ENCODE results near the gene NRCAM. TPM values are rescaled to one million over a fixed set of nuclear protein-coding genes. Genes with fewer than 3 reads are reported as not detected.

Gene NRCAM
- polyA plus RNA-seq, 1 donor (not counting 4 experiments of a cell fraction or from before 2014, with no cell fraction given): 4.0 TPM

- no peak for DNase-seq (ENCODE audit: low read depth, low spot score)
- H3K9me3 ChIP-seq (ENCODE audit: control insufficient read depth, low read depth, low read length): no peaks in the 10 kb centered on the region
- H3K27ac ChIP-seq (ENCODE audit: control insufficient read depth, insufficient read depth, low read length): no peak overlapping the region
- dilution Hi-C loops (cut with MboI; ENCODE audit: extremely low pct_ligation_motif_present, low sequenced_read_pairs): loop anchor here (25.0 kb wide), 1 partner anchor 305 kb away; no protein-coding TSS in a partner anchor
- no peaks in the 10 kb centered on the region for H3K4me1 ChIP-seq (ENCODE audit: control insufficient read depth, extremely low read depth, insufficient read depth, low read length)
- no peaks in the 10 kb centered on the region for H3K27me3 ChIP-seq (ENCODE audit: control insufficient read depth, extremely low read depth, insufficient read depth, low read length)
- no peak overlapping the region for H3K4me3 ChIP-seq (ENCODE audit: control insufficient read depth in 2 of 3, extremely low read depth in 1 of 3, insufficient read depth in 2 of 3, low read depth in 1 of 3, low read length in 3 of 3)
- no peaks in the 10 kb centered on the region for H3K79me2 ChIP-seq (ENCODE audit: control insufficient read depth, insufficient read depth, low read length)
- peaks cover 1 to 4% of the 10 kb centered on the region in 2 experiments for H3K36me3 ChIP-seq (ENCODE audit: control insufficient read depth in 2 of 2, extremely low read depth in 1 of 2, insufficient read depth in 2 of 2, low read length in 2 of 2)
- no peak overlapping the region for H3K4me2 ChIP-seq (ENCODE audit: control insufficient read depth, extremely low read depth, insufficient read depth, low read depth, low read length)
- no peak overlapping the region for H3K9ac ChIP-seq (ENCODE audit: control insufficient read depth, extremely low read depth, insufficient read depth, low read length)
- H2AFZ ChIP-seq (ENCODE audit: control insufficient read depth, low read length): no peak overlapping the region
- no peaks in the 10 kb centered on the region for H4K20me1 ChIP-seq (ENCODE audit: control insufficient read depth, extremely low read depth, insufficient read depth, low read length)
- TF ChIP-seq, protein P1, sequence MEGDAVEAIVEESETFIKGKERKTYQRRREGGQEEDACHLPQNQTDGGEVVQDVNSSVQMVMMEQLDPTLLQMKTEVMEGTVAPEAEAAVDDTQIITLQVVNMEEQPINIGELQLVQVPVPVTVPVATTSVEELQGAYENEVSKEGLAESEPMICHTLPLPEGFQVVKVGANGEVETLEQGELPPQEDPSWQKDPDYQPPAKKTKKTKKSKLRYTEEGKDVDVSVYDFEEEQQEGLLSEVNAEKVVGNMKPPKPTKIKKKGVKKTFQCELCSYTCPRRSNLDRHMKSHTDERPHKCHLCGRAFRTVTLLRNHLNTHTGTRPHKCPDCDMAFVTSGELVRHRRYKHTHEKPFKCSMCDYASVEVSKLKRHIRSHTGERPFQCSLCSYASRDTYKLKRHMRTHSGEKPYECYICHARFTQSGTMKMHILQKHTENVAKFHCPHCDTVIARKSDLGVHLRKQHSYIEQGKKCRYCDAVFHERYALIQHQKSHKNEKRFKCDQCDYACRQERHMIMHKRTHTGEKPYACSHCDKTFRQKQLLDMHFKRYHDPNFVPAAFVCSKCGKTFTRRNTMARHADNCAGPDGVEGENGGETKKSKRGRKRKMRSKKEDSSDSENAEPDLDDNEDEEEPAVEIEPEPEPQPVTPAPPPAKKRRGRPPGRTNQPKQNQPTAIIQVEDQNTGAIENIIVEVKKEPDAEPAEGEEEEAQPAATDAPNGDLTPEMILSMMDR (optimal IDR thresholded peaks at IDR 0.05 in 1 of 3, IDR thresholded peaks at IDR 0.05 in 1 of 3, conservative IDR thresholded peaks at IDR 0.05 in 1 of 3; ENCODE audit: extremely low read depth in 1 of 3, insufficient read depth in 2 of 3, low read length in 3 of 3): no peak
- TF ChIP-seq EZH2 (IDR thresholded peaks at IDR 0.05; ENCODE audit: low read length): no peak
- no peak for FAIRE-seq
- H3K9me1 ChIP-seq (ENCODE audit: control insufficient read depth, extremely low read depth, insufficient read depth, low read length): no peaks in the 10 kb centered on the region
These were observed 36.5 kb upstream of the NRCAM start for GRCh38 chr7:108492742-108493141.

DNA sequence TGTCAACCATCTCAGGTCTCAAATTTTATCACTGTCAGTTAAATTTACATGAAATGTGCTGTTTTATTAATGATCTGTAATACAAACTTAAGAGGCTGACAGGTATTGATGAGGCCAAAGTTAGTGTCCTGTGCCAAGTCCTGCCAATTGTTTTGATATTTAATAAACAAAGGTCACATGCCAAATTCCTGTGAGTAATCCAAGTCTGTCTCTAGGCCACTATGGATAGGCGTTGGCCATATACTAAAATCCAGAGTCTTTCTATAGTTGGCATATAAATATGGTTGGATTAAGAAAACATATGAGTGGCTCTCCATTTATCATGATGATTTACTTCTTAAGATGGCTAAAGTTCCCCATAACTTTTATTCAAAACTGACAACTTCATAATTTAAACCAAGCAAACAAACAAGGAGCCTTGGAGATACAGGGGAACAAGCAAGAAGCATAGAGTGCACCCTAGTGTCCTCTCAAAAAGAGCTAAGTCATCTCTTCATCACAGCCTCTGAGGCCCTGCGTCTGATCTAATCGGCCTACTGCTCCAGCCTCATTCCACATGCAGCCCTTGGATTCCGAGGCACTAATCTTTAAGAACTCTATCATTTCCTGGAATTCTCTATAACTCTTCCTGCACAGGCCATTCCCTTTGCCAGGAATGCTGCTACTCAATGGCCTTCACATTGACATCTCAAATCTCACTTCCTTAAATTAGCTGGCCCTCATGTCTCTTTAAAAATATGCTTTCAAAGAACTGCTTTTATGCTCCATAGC, 32.7 kb upstream of the NRCAM start:
- Histone ChIP-seq H3K27ac (ENCODE audit: control insufficient read depth, insufficient read depth, low read length) (no peak overlapping the region), H3K79me2 (ENCODE audit: control insufficient read depth, insufficient read depth, low read length) (no peaks in the 10 kb centered on the region), H4K20me1 (ENCODE audit: control insufficient read depth, extremely low read depth, insufficient read depth, low read length) (no peaks in the 10 kb centered on the region), H2AFZ (ENCODE audit: control insufficient read depth, low read length) (no peak overlapping the region), H3K9me3 (ENCODE audit: control insufficient read depth, low read depth, low read length) (no peaks in the 10 kb centered on the region), H3K36me3 (ENCODE audit: control insufficient read depth in 2 of 2, extremely low read depth in 1 of 2, insufficient read depth in 2 of 2, low read length in 2 of 2) (peaks cover 0 to 3% of the 10 kb centered on the region in 2 experiments), H3K4me2 (ENCODE audit: control insufficient read depth, extremely low read depth, insufficient read depth, low read depth, low read length) (no peak overlapping the region), H3K9me1 (ENCODE audit: control insufficient read depth, extremely low read depth, insufficient read depth, low read length) (no peaks in the 10 kb centered on the region), H3K4me1 (ENCODE audit: control insufficient read depth, extremely low read depth, insufficient read depth, low read length) (no peaks in the 10 kb centered on the region), H3K9ac (ENCODE audit: control insufficient read depth, extremely low read depth, insufficient read depth, low read length) (no peak overlapping the region), H3K27me3 (ENCODE audit: control insufficient read depth, extremely low read depth, insufficient read depth, low read length) (no peaks in the 10 kb centered on the region), H3K4me3 (ENCODE audit: control insufficient read depth in 2 of 3, extremely low read depth in 1 of 3, insufficient read depth in 2 of 3, low read depth in 1 of 3, low read length in 3 of 3) (no peak overlapping the region)
- FAIRE-seq: peak; percentile 9
- dilution Hi-C loops (cut with MboI; ENCODE audit: extremely low pct_ligation_motif_present, low sequenced_read_pairs): loop anchor here (25.0 kb wide), 1 partner anchor 302 kb away; no protein-coding TSS in a partner anchor
- TF ChIP-seq, protein P1 (optimal IDR thresholded peaks at IDR 0.05 in 1 of 3, IDR thresholded peaks at IDR 0.05 in 1 of 3, conservative IDR thresholded peaks at IDR 0.05 in 1 of 3; ENCODE audit: extremely low read depth in 1 of 3, insufficient read depth in 2 of 3, low read length in 3 of 3): no peak
- no peak for TF ChIP-seq EZH2 (IDR thresholded peaks at IDR 0.05; ENCODE audit: low read length)
- no peak for DNase-seq (ENCODE audit: low read depth, low spot score)

All from keratinocyte (primary cell).